Activated CD8-positive, alpha-beta memory T cell treated with anti-CD3 and anti-CD28 coated beads, Interleukin-2, amount 50 U/mL, for 48 hours (primary cell): ENCODE data around the gene UGT1A5.

ENCODE experiments used
- DNase-seq: peaks from one replicate; pipeline ENCODE4 v3.0.0-alpha.2; 2020

The UGT1A5 gene

GRCh38 chr2:233712611-233713261 is at the start of gene UGT1A5:
Gene UGT1A5, plus strand, starts transcription at chr2:233712907. Its CDS starts 85 bp downstream, at chr2:233712992.
- no peak for DNase-seq

- DNase-seq, result no peak
These were observed 48.8 kb upstream of the UGT1A5 start for GRCh38 chr2:233663911-233664310.

- no peak for DNase-seq
These were observed 44.0 kb upstream of the UGT1A5 start for GRCh38 chr2:233668605-233669260.

GRCh38 chr2:233671290-233672161 is 41.2 kb upstream of the UGT1A5 start, which contains the start of gene UGT1A9:
Gene UGT1A9, plus strand, starts transcription at chr2:233671898. Its CDS starts 37 bp downstream, at chr2:233671935.
- no peak for DNase-seq

- DNase-seq, result no peak
These were observed 39.8 kb upstream of the UGT1A5 start for GRCh38 chr2:233672886-233673285.

GRCh38 chr2:233673896-233674295 is 38.8 kb upstream of the UGT1A5 start:
- no peak for DNase-seq

GRCh38 chr2:233674314-233674713 is 38.4 kb upstream of the UGT1A5 start:
- no peak for DNase-seq

GRCh38 chr2:233674995-233675394 is 37.7 kb upstream of the UGT1A5 start:
- DNase-seq, result no peak

- no peak for DNase-seq
These were observed 36.7 kb upstream of the UGT1A5 start for GRCh38 chr2:233676046-233676445.

- DNase-seq, result no peak
These were observed 33.5 kb upstream of the UGT1A5 start for GRCh38 chr2:233679196-233679595.

- DNase-seq, result no peak
These were observed 32.2 kb upstream of the UGT1A5 start for GRCh38 chr2:233680361-233681045.

GRCh38 chr2:233681521-233682099 is 31.1 kb upstream of the UGT1A5 start, which contains the start of gene UGT1A7:
Gene UGT1A7, plus strand, starts transcription at chr2:233681901. Its CDS starts 37 bp downstream, at chr2:233681938.
- DNase-seq, result no peak

GRCh38 chr2:233684640-233685039 is 28.1 kb upstream of the UGT1A5 start:
- DNase-seq, result no peak

- no peak for DNase-seq
These were observed 25.8 kb upstream of the UGT1A5 start for GRCh38 chr2:233686928-233687327.

- no peak for DNase-seq
These were observed 24.4 kb upstream of the UGT1A5 start for GRCh38 chr2:233688341-233688740.

- DNase-seq, result no peak
These were observed 23.7 kb upstream of the UGT1A5 start for GRCh38 chr2:233689031-233689430.

- no peak for DNase-seq
These were observed 23.2 kb upstream of the UGT1A5 start for GRCh38 chr2:233689501-233689900.

GRCh38 chr2:233690444-233690843 is 22.3 kb upstream of the UGT1A5 start:
- no peak for DNase-seq

- no peak for DNase-seq
These were observed 21.0 kb upstream of the UGT1A5 start for GRCh38 chr2:233691443-233692433.

GRCh38 chr2:233692648-233693047 is 20.1 kb upstream of the UGT1A5 start, which contains the start of gene UGT1A6:
Gene UGT1A6, plus strand, starts transcription at chr2:233692890. Its CDS starts 115 bp downstream, at chr2:233693005.
- no peak for DNase-seq

- no peak for DNase-seq
These were observed 18.7 kb upstream of the UGT1A5 start for GRCh38 chr2:233693963-233694362.
